ENCODE data around the gene PLA1A. TPM values are rescaled to one million over a fixed set of nuclear protein-coding genes. Genes with fewer than 3 reads are reported as not detected.

The PLA1A gene
- total and polyA plus RNA-seq, 2 donors (not counting 1 experiment from before 2014, with no cell fraction given), result 0.27 to 0.28 TPM

GRCh38 chr3:119619094-119619493 lies 21.4 kb downstream of the PLA1A start:
- Histone ChIP-seq H4K20me1 (ENCODE audit: control insufficient read depth, insufficient read depth, low read length, poor library complexity, severe bottlenecking) (no peaks in the 10 kb centered on the region), H3K4me1 (ENCODE audit: control insufficient read depth in 2 of 2, insufficient read depth in 2 of 2, low read length in 2 of 2) (no peaks in the 10 kb centered on the region), H3K36me3 (replicated peaks in 1 of 2; ENCODE audit: control extremely low read depth in 1 of 2, control insufficient read depth in 1 of 2, extremely low read depth in 1 of 2, insufficient read depth in 2 of 2, low read length in 1 of 2) (no peaks in the 10 kb centered on the region), H3K27ac (ENCODE audit: low read length in 2 of 2) (no peak overlapping the region), H3K4me2 (replicated peaks; ENCODE audit: low read depth, low read length, poor library complexity, severe bottlenecking) (no peak overlapping the region), H3K27me3 (replicated peaks in 1 of 4; ENCODE audit: control extremely low read depth in 1 of 4, control insufficient read depth in 3 of 4, insufficient read depth in 4 of 4, low read length in 3 of 4) (no peaks in the 10 kb centered on the region), H3K9ac (ENCODE audit: low read length) (no peak overlapping the region), H3K79me2 (ENCODE audit: control insufficient read depth, insufficient read depth, low read length) (no peaks in the 10 kb centered on the region), H2AFZ (ENCODE audit: insufficient read depth, low read depth, low read length, poor library complexity, severe bottlenecking) (no peak overlapping the region), H3K4me3 (ENCODE audit: control extremely low read depth in 1 of 5, extremely low read depth in 1 of 5, insufficient read depth in 1 of 5, low read depth in 2 of 5, low read length in 4 of 5) (no peak overlapping the region), H3K9me3 (ENCODE audit: control extremely low read depth in 1 of 3, control insufficient read depth in 2 of 3, insufficient read depth in 1 of 3, low read length in 2 of 3) (no peaks in the 10 kb centered on the region)
- no peak for DNase-seq
- H3K4me3 Mint-ChIP-seq, result no peak overlapping the region
- 88% methylated on average over 6 of the region's 7 CpGs for WGBS (ENCODE audit: insufficient coverage)
- H3K27me3 Mint-ChIP-seq, result no peaks in the 10 kb centered on the region
- ChIA-PET POLR2A (no interaction called here), CTCF (no interaction called here)
- no peaks in the 10 kb centered on the region for H3K9me3 Mint-ChIP-seq (ENCODE audit: insufficient read depth)
- no peak overlapping the region for H3K27ac Mint-ChIP-seq
- H3K4me1 Mint-ChIP-seq, result peaks cover 6% of the 10 kb centered on the region
- intact Hi-C loops (cut with micrococcal nuclease), result no loop called here
- no peak for ATAC-seq (ENCODE audit: low read depth)
- TF ChIP-seq EZH2 (IDR thresholded peaks at IDR 0.05; ENCODE audit: borderline replicate concordance, insufficient read depth, low read depth, low read length, poor library complexity, severe bottlenecking), result no peak
- no peak for TF ChIP-seq CTCF (IDR thresholded peaks at IDR 0.05)

GRCh38 chr3:119620899-119621298 lies 23.2 kb downstream of the PLA1A start:
- Mint-ChIP-seq H3K27me3 (no peaks in the 10 kb centered on the region), H3K4me1 (peaks cover 10% of the 10 kb centered on the region), H3K4me3 (no peak overlapping the region), H3K27ac (no peak overlapping the region), H3K9me3 (ENCODE audit: insufficient read depth) (no peaks in the 10 kb centered on the region)
- Histone ChIP-seq H3K27me3 (replicated peaks in 1 of 4; ENCODE audit: control extremely low read depth in 1 of 4, control insufficient read depth in 3 of 4, insufficient read depth in 4 of 4, low read length in 3 of 4) (no peaks in the 10 kb centered on the region), H3K27ac (ENCODE audit: low read length in 2 of 2) (no peak overlapping the region), H3K9me3 (ENCODE audit: control extremely low read depth in 1 of 3, control insufficient read depth in 2 of 3, insufficient read depth in 1 of 3, low read length in 2 of 3) (no peaks in the 10 kb centered on the region), H3K4me2 (replicated peaks; ENCODE audit: low read depth, low read length, poor library complexity, severe bottlenecking) (no peak overlapping the region), H3K9ac (ENCODE audit: low read length) (no peak overlapping the region), H3K36me3 (replicated peaks in 1 of 2; ENCODE audit: control extremely low read depth in 1 of 2, control insufficient read depth in 1 of 2, extremely low read depth in 1 of 2, insufficient read depth in 2 of 2, low read length in 1 of 2) (no peaks in the 10 kb centered on the region), H3K4me3 (ENCODE audit: control extremely low read depth in 1 of 5, extremely low read depth in 1 of 5, insufficient read depth in 1 of 5, low read depth in 2 of 5, low read length in 4 of 5) (no peak overlapping the region), H3K79me2 (ENCODE audit: control insufficient read depth, insufficient read depth, low read length) (no peaks in the 10 kb centered on the region), H4K20me1 (ENCODE audit: control insufficient read depth, insufficient read depth, low read length, poor library complexity, severe bottlenecking) (no peaks in the 10 kb centered on the region), H3K4me1 (ENCODE audit: control insufficient read depth in 2 of 2, insufficient read depth in 2 of 2, low read length in 2 of 2) (no peaks in the 10 kb centered on the region), H2AFZ (ENCODE audit: insufficient read depth, low read depth, low read length, poor library complexity, severe bottlenecking) (no peak overlapping the region)
- 100% methylated on average over 5 of the region's 5 CpGs for WGBS (ENCODE audit: insufficient coverage)
- CTCF ChIA-PET, result no interaction called here
- no peak for ATAC-seq (ENCODE audit: low read depth)
- no peak for DNase-seq
- TF ChIP-seq CTCF (IDR thresholded peaks at IDR 0.05) (no peak), EZH2 (IDR thresholded peaks at IDR 0.05; ENCODE audit: borderline replicate concordance, insufficient read depth, low read depth, low read length, poor library complexity, severe bottlenecking) (no peak)
- intact Hi-C loops (cut with micrococcal nuclease), result no loop called here
- POLR2A ChIA-PET, result interaction anchor here (0.9 kb wide), 1 partner anchor 18 kb away, joined by 16 read pairs; no protein-coding TSS in a partner anchor
